MCF 10A (cell line): ENCODE measurements around the gene OR2C3. TPM values are rescaled to one million over a fixed set of nuclear protein-coding genes. Genes with fewer than 3 reads are reported as not detected.

Source experiments
- BruUV-seq: library from RNA; stranded (reverse); fragments of 400-500 nt; replicated peaks from 2 replicates; lab custom pipeline; 2021; lab: Mats Ljungman, UMichigan
- CTCF ChIA-PET: fragments of 300-600 bp; sonication (Branson Sonifier 250); formaldehyde crosslinking; extraction: SDS; loops from one replicate; lab custom pipeline; 2021; ENCODE audit warnings: antibody characterized with exemption, inconsistent platforms; lab: Yijun Ruan, JAX
- POLR2A ChIA-PET: fragments of 300-600, 350-650 bp; sonication (Branson Sonifier 250); formaldehyde crosslinking; extraction: SDS; loops from one replicate; lab custom pipeline; 2020; ENCODE audit warnings: antibody characterized with exemption, inconsistent platforms; lab: Yijun Ruan, JAX
- DNase-seq: peaks from one replicate; pipeline ENCODE4 v3.0.0-alpha.2; 2018; ENCODE audit not compliant: unreplicated experiment
- H3K27ac Mint-ChIP-seq: one replicate; pipeline ENCODE4 v1.8.0; 2022; ENCODE audit warnings: mild to moderate bottlenecking, low read depth, mixed read lengths; ENCODE audit not compliant: unreplicated experiment
- H3K27me3 Mint-ChIP-seq: one replicate; pipeline ENCODE4 v1.8.0; 2022; ENCODE audit warnings: mixed read lengths; ENCODE audit not compliant: insufficient read depth, unreplicated experiment
- H3K36me3 Mint-ChIP-seq: one replicate; pipeline ENCODE4 v1.8.0; 2022; ENCODE audit warnings: mild to moderate bottlenecking, moderate library complexity, mixed read lengths; ENCODE audit not compliant: insufficient read depth, unreplicated experiment
- H3K4me1 Mint-ChIP-seq: one replicate; pipeline ENCODE4 v1.8.0; 2022; ENCODE audit warnings: mixed read lengths; ENCODE audit not compliant: insufficient read depth, unreplicated experiment
- H3K4me3 Mint-ChIP-seq: one replicate; pipeline ENCODE4 v1.8.0; 2022; ENCODE audit warnings: mild to moderate bottlenecking, moderate library complexity, mixed read lengths; ENCODE audit not compliant: unreplicated experiment
- H3K9me3 Mint-ChIP-seq: one replicate; pipeline ENCODE4 v1.8.0; 2022; ENCODE audit warnings: mixed read lengths; ENCODE audit not compliant: unreplicated experiment
- intact Hi-C: fragments of 100-400 bp; cut with micrococcal nuclease; formaldehyde crosslinking; loops from 2 replicates; pipeline ENCODE4 v1.14.1; 2022
- total RNA-seq: library from RNA; stranded (reverse); gene quantifications from 2 replicates; pipeline ENCODE4 v1.2.3, GENCODE V29; 2022
- TF ChIP-seq, protein P1 (sequence below): fragments of 200-600 bp; IDR thresholded peaks from one replicate; pipeline ENCODE4 v1.8.0; 2022; ENCODE audit warnings: antibody characterized with exemption, mild to moderate bottlenecking; ENCODE audit not compliant: unreplicated experiment

OR2C3 gene
- total RNA-seq, 1 experiment from 2014 or later, result not detected

DNA sequence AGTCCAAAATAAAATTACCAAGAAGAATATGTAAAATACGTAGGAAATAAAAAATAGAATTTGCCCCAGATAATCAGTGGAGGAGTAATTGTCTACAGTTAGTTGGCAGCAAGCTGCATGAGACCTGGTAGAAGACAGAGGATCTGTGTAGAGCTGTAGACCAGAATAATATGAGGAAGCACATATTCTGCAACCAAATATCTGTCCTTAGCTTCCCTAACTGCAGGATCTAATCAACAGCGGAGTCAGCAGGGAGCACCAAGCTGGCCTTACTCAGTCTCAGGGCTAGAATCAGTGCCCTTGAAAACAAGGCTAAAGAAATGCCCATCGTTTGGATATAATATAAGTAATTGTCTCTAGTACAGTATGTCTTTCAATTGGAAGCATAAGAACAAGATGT lies 6.6 kb upstream of the OR2C3 start:
- Mint-ChIP-seq H3K27ac (no peak overlapping the region), H3K27me3 (no peaks in the 10 kb centered on the region), H3K4me3 (no peak overlapping the region), H3K4me1 (peaks cover 5% of the 10 kb centered on the region), H3K9me3 (no peaks in the 10 kb centered on the region), H3K36me3 (no peaks in the 10 kb centered on the region)
- TF ChIP-seq, protein P1, sequence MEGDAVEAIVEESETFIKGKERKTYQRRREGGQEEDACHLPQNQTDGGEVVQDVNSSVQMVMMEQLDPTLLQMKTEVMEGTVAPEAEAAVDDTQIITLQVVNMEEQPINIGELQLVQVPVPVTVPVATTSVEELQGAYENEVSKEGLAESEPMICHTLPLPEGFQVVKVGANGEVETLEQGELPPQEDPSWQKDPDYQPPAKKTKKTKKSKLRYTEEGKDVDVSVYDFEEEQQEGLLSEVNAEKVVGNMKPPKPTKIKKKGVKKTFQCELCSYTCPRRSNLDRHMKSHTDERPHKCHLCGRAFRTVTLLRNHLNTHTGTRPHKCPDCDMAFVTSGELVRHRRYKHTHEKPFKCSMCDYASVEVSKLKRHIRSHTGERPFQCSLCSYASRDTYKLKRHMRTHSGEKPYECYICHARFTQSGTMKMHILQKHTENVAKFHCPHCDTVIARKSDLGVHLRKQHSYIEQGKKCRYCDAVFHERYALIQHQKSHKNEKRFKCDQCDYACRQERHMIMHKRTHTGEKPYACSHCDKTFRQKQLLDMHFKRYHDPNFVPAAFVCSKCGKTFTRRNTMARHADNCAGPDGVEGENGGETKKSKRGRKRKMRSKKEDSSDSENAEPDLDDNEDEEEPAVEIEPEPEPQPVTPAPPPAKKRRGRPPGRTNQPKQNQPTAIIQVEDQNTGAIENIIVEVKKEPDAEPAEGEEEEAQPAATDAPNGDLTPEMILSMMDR, result no peak
- no TSS peak for BruUV-seq
- no peak for DNase-seq
- CTCF ChIA-PET, result interaction anchor here (1.1 kb wide), 1 partner anchor 152 kb away, joined by 3 read pairs; no protein-coding TSS in a partner anchor
- intact Hi-C loops, result no loop called here
- POLR2A ChIA-PET, result interaction anchor here (1.0 kb wide), 1 partner anchor 8 kb away, joined by 4 read pairs; no protein-coding TSS in a partner anchor

DNA sequence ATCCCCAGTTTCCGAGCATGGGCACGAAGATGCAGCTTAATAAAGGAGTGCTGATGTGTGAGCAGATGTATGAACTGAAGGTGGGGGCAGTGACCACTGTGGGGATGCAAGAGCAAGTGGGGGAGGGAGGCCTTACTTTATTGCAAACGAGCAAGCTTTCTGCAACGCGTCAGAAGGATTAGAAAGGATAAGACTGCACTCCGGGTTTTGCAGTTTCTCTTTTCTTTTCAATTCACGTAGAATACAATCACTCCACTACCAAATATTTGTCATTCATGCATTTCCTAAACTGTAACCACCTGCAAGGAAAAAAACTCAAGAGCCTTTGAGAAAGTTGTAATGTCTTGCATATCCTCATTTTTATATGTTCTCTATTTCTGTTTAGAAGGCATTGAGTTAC lies 4.3 kb upstream of the OR2C3 start:
- Mint-ChIP-seq H3K27ac (no peak overlapping the region), H3K4me1 (peaks cover 5% of the 10 kb centered on the region), H3K9me3 (no peaks in the 10 kb centered on the region), H3K36me3 (no peaks in the 10 kb centered on the region), H3K4me3 (no peak overlapping the region), H3K27me3 (no peaks in the 10 kb centered on the region)
- intact Hi-C loops, result no loop called here
- TF ChIP-seq, protein P1, result no peak
- POLR2A ChIA-PET, result no interaction called here
- CTCF ChIA-PET, result interaction anchor here (0.6 to 0.7 kb wide), 4 partner anchors 150 to 1352 kb away, joined by 3 to 5 read pairs (median 3); no protein-coding TSS in a partner anchor
- no TSS peak for BruUV-seq
- DNase-seq, result no peak

DNA sequence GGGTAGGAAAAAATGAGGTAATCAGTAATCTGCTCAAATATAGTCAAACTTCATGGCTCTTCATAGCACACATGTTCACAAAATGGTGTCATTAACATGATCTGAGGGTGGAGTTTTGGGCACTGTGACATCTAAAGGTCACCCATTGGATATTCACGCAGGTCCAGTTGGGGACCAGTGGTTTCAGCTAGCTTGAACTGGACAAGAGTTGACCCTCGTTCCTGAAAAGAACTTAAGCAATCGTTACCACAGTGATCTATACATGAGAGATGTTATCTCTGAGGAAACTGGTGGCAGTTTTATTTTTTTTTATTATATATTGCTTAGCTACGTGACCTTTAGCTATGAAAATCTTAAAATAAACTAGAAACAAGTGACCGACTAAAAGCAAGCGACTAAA lies 3.0 kb upstream of the OR2C3 start:
- no peak overlapping the region for H3K27ac Mint-ChIP-seq
- no peaks in the 10 kb centered on the region for H3K9me3 Mint-ChIP-seq
- no peak overlapping the region for H3K4me3 Mint-ChIP-seq
- no peak for DNase-seq
- no peaks in the 10 kb centered on the region for H3K27me3 Mint-ChIP-seq
- CTCF ChIA-PET, result interaction anchor here (0.7 to 1.5 kb wide), 4 partner anchors 27 to 149 kb away, joined by 3 to 8 read pairs (median 4); no protein-coding TSS in a partner anchor
- no TSS peak for BruUV-seq
- H3K36me3 Mint-ChIP-seq, result no peaks in the 10 kb centered on the region
- peaks cover 10% of the 10 kb centered on the region for H3K4me1 Mint-ChIP-seq
- POLR2A ChIA-PET, result no interaction called here
- TF ChIP-seq, protein P1, result no peak
- intact Hi-C loops, result no loop called here

DNA sequence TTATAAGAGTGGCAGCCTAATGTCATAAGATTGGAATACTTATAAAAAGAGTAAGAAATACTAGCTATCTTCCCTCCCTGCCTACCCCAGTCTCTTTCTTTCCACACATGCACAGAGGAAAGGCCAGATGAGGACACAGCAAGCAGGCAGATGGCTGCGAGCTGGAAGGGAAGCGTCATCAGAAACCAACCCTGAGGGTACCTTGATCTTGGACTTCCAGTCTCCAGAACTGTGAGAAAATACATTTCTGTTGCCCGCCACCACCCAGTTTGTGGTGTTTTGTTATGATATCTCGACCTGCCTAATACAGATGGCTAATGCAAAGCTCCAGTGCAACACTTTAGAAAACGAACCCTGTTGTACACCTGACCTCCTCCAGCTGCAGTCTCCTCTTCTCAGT lies 2.3 kb upstream of the OR2C3 start:
- H3K27ac Mint-ChIP-seq, result no peak overlapping the region
- no TSS peak for BruUV-seq
- intact Hi-C loops, result no loop called here
- TF ChIP-seq, protein P1, result no peak
- H3K9me3 Mint-ChIP-seq, result no peaks in the 10 kb centered on the region
- H3K36me3 Mint-ChIP-seq, result no peaks in the 10 kb centered on the region
- no peaks in the 10 kb centered on the region for H3K27me3 Mint-ChIP-seq
- CTCF ChIA-PET, result interaction anchor here (0.6 to 1.5 kb wide), 6 partner anchors 28 to 1289 kb away, joined by 3 to 8 read pairs (median 3); no protein-coding TSS in a partner anchor
- POLR2A ChIA-PET, result no interaction called here
- peaks cover 10% of the 10 kb centered on the region for H3K4me1 Mint-ChIP-seq
- no peak for DNase-seq
- no peak overlapping the region for H3K4me3 Mint-ChIP-seq
